Body of pancreas (tissue), 4 donors: ENCODE results near the gene DLG2. TPM values are rescaled to one million over a fixed set of nuclear protein-coding genes. Genes with fewer than 3 reads are reported as not detected.

Experiments
- ATAC-seq: fragments of 150-250 bp; one replicate; pipeline ENCODE4 v1.9.1; 2016
- DNase-seq, 4 donors: peaks; one replicate each; pipeline ENCODE4 v3.0.0-alpha.2; 2019
- H3K27ac ChIP-seq, 4 donors: fragments of 200-600 bp; sonication (generic); 1 replicate in 3 of 4; 2 replicates in 1 of 4; pipeline versions ENCODE4 v1.5.1 to v1.6.1; 2016 to 2019; ENCODE audit warnings: mild to moderate bottlenecking in 1 of 4, mixed read lengths in 1 of 4, moderate library complexity in 1 of 4
- H3K27me3 ChIP-seq, 2 donors: fragments of 200-600 bp; sonication (generic); one replicate each; pipeline ENCODE4 v1.6.0; 2016; ENCODE audit warnings: mild to moderate bottlenecking in 1 of 2
- H3K36me3 ChIP-seq, 2 donors: fragments of 200-600 bp; sonication (generic); replicated peaks in 1 of 2; 2 replicates each; pipeline ENCODE4 v1.5.1; 2016; ENCODE audit warnings: low read depth in 2 of 2; ENCODE audit not compliant: insufficient read depth in 1 of 2
- H3K4me1 ChIP-seq: fragments of 200-600 bp; sonication (generic); one replicate; pipeline ENCODE4 v1.6.0; 2016
- H3K4me3 ChIP-seq, 2 donors: fragments of 200-600 bp; sonication (generic); 1 replicate in 1 of 2; 2 replicates in 1 of 2; pipeline ENCODE4 v1.5.1; 2016 to 2019
- H3K9me3 ChIP-seq, 3 donors: fragments of 200-600 bp; sonication (generic); 1 replicate in 2 of 3; 2 replicates in 1 of 3; pipeline ENCODE4 v1.5.1; 2016
- CTCF ChIP-seq, 7 experiments: fragments of 450-650 bp in 4 of 7; fragments of 200-600 bp in 3 of 7; sonication (generic) in 3 of 7; IDR thresholded peaks; one replicate each; pipeline ENCODE4 v1.5.1; 2016 to 2019; ENCODE audit warnings: antibody characterized with exemption in 7 of 7
- POLR2A ChIP-seq, 3 donors: fragments of 450-650 bp; IDR thresholded peaks; one replicate each; pipeline ENCODE4 v1.6.1; 2016; ENCODE audit warnings: antibody characterized with exemption in 3 of 3, mild to moderate bottlenecking in 2 of 3
- WGBS, 2 donors: methylation state at CpG; one replicate each; pipeline ENCODE4 v1.1.5; 2017; 5-methylcytosine and 5-hydroxymethylcytosine counted together
- intact Hi-C: fragments of 100-400 bp; cut with DNase I; formaldehyde crosslinking; loops from one replicate; pipeline ENCODE4 v1.15.1; 2023
- total RNA-seq, 2 donors: library from RNA; depleted of rRNA; stranded (reverse); fragments of >200 nt; gene quantifications; one replicate each; pipeline ENCODE4 v1.1.0, GENCODE V29; 2016

The DLG2 gene
- total RNA-seq, 2 donors from 2014 or later, result 6.0 to 13.2 TPM

DNA sequence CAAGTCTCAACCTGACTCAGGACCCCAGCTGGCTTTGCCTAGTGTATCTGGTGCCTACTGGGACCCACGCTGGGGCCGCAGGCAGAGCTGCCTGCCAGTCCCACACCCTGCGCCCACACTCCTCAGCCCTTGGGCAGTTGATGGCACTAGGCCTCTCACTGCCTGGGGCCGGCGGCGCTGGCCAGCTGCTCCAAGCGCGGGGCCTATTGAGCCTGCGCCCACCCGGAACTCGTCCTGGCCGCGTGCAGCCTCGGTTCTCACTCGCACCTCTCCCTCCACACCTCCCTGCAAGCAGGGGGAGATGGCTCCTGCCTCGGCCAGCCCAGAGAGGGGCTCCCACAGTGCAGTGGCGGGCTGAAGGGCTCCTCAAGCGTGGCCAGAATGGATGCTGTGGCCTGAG lies 1432.4 kb downstream of the DLG2 start:
- intact Hi-C loops, result no loop called here

DNA sequence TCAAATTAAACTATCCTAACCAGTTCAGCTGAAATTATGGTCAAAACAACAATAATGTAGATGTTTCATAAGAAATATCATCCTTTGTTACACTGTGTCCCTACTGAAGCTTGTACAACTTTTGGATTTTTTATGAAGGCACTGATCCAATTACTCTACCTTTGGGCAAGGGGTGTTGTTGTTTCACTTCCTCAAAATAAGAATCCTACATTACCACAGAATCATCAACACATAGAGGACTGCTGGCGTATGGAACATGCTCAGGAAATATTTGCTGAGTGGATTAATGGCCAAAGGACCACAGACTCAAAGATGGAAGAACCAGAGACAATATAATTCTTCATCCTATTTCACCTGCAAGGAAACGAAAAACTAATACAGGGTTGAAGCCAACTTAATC lies 1433.4 kb downstream of the DLG2 start:
- no peaks in the 10 kb centered on the region for H3K36me3 ChIP-seq
- WGBS, 2 donors, result 63 to 77% methylated on average over 2 of the region's 2 CpGs

More for the DNA sequence above, 1432.4 kb downstream of the DLG2 start:
- Histone ChIP-seq H3K4me1 (no peaks in the 10 kb centered on the region), H3K27ac (no peak overlapping the region), H3K27me3 (no peaks in the 10 kb centered on the region), H3K4me3 (no peak overlapping the region), H3K36me3 (no peaks in the 10 kb centered on the region), H3K9me3 (no peaks in the 10 kb centered on the region)
- DNase-seq (no peak), ATAC-seq (no peak)
- no peak for TF ChIP-seq CTCF (IDR thresholded peaks at IDR 0.05)
- TF ChIP-seq POLR2A (IDR thresholded peaks at IDR 0.05), result no peak
- 83 to 85% methylated on average over 10 to 14 of the region's 18 CpGs for WGBS, 2 donors

GRCh38 chr11:84188521-84188920 lies 1438.6 kb downstream of the DLG2 start:
- Histone ChIP-seq H3K27me3 (no peaks in the 10 kb centered on the region), H3K27ac (no peak overlapping the region), H3K4me3 (no peak overlapping the region), H3K9me3 (no peaks in the 10 kb centered on the region), H3K36me3 (no peaks in the 10 kb centered on the region), H3K4me1 (no peaks in the 10 kb centered on the region)
- TF ChIP-seq CTCF (IDR thresholded peaks at IDR 0.05), result no peak
- TF ChIP-seq POLR2A (IDR thresholded peaks at IDR 0.05), result no peak
- DNase-seq, result no peak
- WGBS, 2 donors, result 17 to 23% methylated on average over 1 of the region's 1 CpG
- no peak for ATAC-seq
- intact Hi-C loops, result no loop called here

More for the DNA sequence above, 1433.4 kb downstream of the DLG2 start:
- no peak overlapping the region for H3K27ac ChIP-seq
- H3K9me3 ChIP-seq, result no peaks in the 10 kb centered on the region
- no peak overlapping the region for H3K4me3 ChIP-seq
- H3K4me1 ChIP-seq, result no peaks in the 10 kb centered on the region
- no peaks in the 10 kb centered on the region for H3K27me3 ChIP-seq
- intact Hi-C loops, result no loop called here
- ATAC-seq (no peak), DNase-seq (no peak)
- TF ChIP-seq POLR2A (IDR thresholded peaks at IDR 0.05), result no peak
- no peak for TF ChIP-seq CTCF (IDR thresholded peaks at IDR 0.05)

DNA sequence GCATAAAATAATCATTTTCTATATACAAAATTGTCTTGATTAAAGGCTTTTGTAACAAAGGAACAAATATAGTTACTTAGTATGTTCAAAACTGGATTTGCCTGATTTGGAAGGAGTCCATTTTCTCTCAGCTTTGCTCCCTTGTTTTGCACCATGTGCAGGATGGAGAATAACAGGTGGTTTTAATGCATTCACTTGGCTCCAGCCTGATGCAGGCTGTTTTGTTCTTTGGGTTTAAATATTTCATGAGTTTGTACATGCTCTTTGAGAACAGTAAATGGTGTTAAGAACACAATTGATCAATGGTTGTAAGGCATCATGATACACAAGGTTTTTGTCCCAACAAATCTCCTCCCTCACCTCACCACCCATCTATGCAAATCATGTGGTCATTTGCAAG lies 1454.1 kb downstream of the DLG2 start:
- Histone ChIP-seq H3K27ac (no peak overlapping the region), H3K9me3 (no peaks in the 10 kb centered on the region), H3K4me1 (no peaks in the 10 kb centered on the region), H3K36me3 (no peaks in the 10 kb centered on the region), H3K4me3 (no peak overlapping the region), H3K27me3 (no peaks in the 10 kb centered on the region)
- no peak for ATAC-seq
- intact Hi-C loops, result no loop called here
- DNase-seq, result no peak
- TF ChIP-seq CTCF (IDR thresholded peaks at IDR 0.05), result no peak
- TF ChIP-seq POLR2A (IDR thresholded peaks at IDR 0.05), result no peak

GRCh38 chr11:84165139-84165538 lies 1462.0 kb downstream of the DLG2 start:
- intact Hi-C loops, result no loop called here

More at GRCh38 chr11:84165139-84165538, 1462.0 kb downstream of the DLG2 start:
- H3K27me3 ChIP-seq, result no peaks in the 10 kb centered on the region
- H3K9me3 ChIP-seq, result no peaks in the 10 kb centered on the region
- H3K36me3 ChIP-seq, result no peaks in the 10 kb centered on the region
- no peak overlapping the region for H3K27ac ChIP-seq
- TF ChIP-seq CTCF (IDR thresholded peaks at IDR 0.05) (no peak), POLR2A (IDR thresholded peaks at IDR 0.05) (no peak)
- DNase-seq (no peak), ATAC-seq (no peak)
- WGBS, 2 donors, result 63 to 71% methylated on average over 2 of the region's 2 CpGs
- no peak overlapping the region for H3K4me3 ChIP-seq
- H3K4me1 ChIP-seq, result no peaks in the 10 kb centered on the region
